ENCODE data around the gene CRTC1. TPM values are rescaled to one million over a fixed set of nuclear protein-coding genes. Genes with fewer than 3 reads are reported as not detected.
"Not testable (repeated sequence)": the region's sequence is repeated elsewhere in the genome, so short reads cannot be mapped to it uniquely, and the experiment has no call there.

The CRTC1 gene
- total and polyA plus RNA-seq, 5 donors: 9.2 to 15.1 (median 12.9) TPM

GRCh38 chr19:18733196-18733647 is 49.7 kb downstream of the CRTC1 start:
- peaks cover 5% of the 10 kb centered on the region for H3K4me1 ChIP-seq (ENCODE audit: control insufficient read depth, insufficient read depth, low read length)
- no peaks in the 10 kb centered on the region for H3K27me3 ChIP-seq (ENCODE audit: control insufficient read depth, insufficient read depth)
- ATAC-seq (peak; percentile 36 to 45), DNase-seq (peak; percentile 60 to 82 (median 81))
- no peaks in the 10 kb centered on the region for H3K9me3 ChIP-seq (ENCODE audit: control insufficient read depth, low read length)
- no peak overlapping the region for H3K4me3 ChIP-seq (ENCODE audit: low read length)
- WGBS: 23% methylated on average over 11 of the region's 11 CpGs
- intact Hi-C loops (cut with DNase I): no loop called here
- H3K27ac ChIP-seq (ENCODE audit: low read length): no peak overlapping the region

GRCh38 chr19:18733762-18734332 is 50.4 kb downstream of the CRTC1 start:
- WGBS: 81% methylated on average over 11 of the region's 11 CpGs

GRCh38 chr19:18735324-18735723 is 51.8 kb downstream of the CRTC1 start:
- Histone ChIP-seq H3K27ac (ENCODE audit: low read length) (no peak overlapping the region), H3K27me3 (ENCODE audit: control insufficient read depth, insufficient read depth) (no peaks in the 10 kb centered on the region), H3K4me1 (ENCODE audit: control insufficient read depth, insufficient read depth, low read length) (peaks cover 5% of the 10 kb centered on the region), H3K9me3 (ENCODE audit: control insufficient read depth, low read length) (no peaks in the 10 kb centered on the region), H3K4me3 (ENCODE audit: low read length) (no peak overlapping the region)
- DNase-seq: no peak
- 96% methylated on average over 14 of the region's 14 CpGs for WGBS
- intact Hi-C loops (cut with DNase I): no loop called here
- ATAC-seq: no peak

More at GRCh38 chr19:18733762-18734332, 50.4 kb downstream of the CRTC1 start:
- intact Hi-C loops (cut with DNase I); H3K27ac ChIP-seq (ENCODE audit: low read length); ATAC-seq; H3K9me3 ChIP-seq (ENCODE audit: control insufficient read depth, low read length); H3K4me3 ChIP-seq (ENCODE audit: low read length); H3K27me3 ChIP-seq (ENCODE audit: control insufficient read depth, insufficient read depth); DNase-seq; H3K4me1 ChIP-seq (ENCODE audit: control insufficient read depth, insufficient read depth, low read length): not testable (repeated sequence)

- H3K27me3 ChIP-seq (ENCODE audit: control insufficient read depth, insufficient read depth): no peaks in the 10 kb centered on the region
- H3K4me1 ChIP-seq (ENCODE audit: control insufficient read depth, insufficient read depth, low read length): peaks cover 5% of the 10 kb centered on the region
- 87% methylated on average over 9 of the region's 9 CpGs for WGBS
- no peak for ATAC-seq
- H3K4me3 ChIP-seq (ENCODE audit: low read length): no peak overlapping the region
- no peaks in the 10 kb centered on the region for H3K9me3 ChIP-seq (ENCODE audit: control insufficient read depth, low read length)
- H3K27ac ChIP-seq (ENCODE audit: low read length): no peak overlapping the region
- intact Hi-C loops (cut with DNase I): no loop called here
- no peak for DNase-seq
Observed at GRCh38 chr19:18735752-18736151, 52.3 kb downstream of the CRTC1 start.

- H3K27me3 ChIP-seq (ENCODE audit: control insufficient read depth, insufficient read depth): no peaks in the 10 kb centered on the region
- H3K4me1 ChIP-seq (ENCODE audit: control insufficient read depth, insufficient read depth, low read length): peaks cover 11% of the 10 kb centered on the region
- intact Hi-C loops (cut with DNase I): no loop called here
- H3K9me3 ChIP-seq (ENCODE audit: control insufficient read depth, low read length): no peaks in the 10 kb centered on the region
- DNase-seq (peak in 1 of 3 donors; percentile 79), ATAC-seq (no peak)
- WGBS: 82% methylated on average over 27 of the region's 27 CpGs
- H3K4me3 ChIP-seq (ENCODE audit: low read length): no peak overlapping the region
- H3K27ac ChIP-seq (ENCODE audit: low read length): no peak overlapping the region
Observed at GRCh38 chr19:18736415-18737336, 53.2 kb downstream of the CRTC1 start.

- no peak for ATAC-seq
- H3K4me3 ChIP-seq (ENCODE audit: low read length): no peak overlapping the region
- WGBS: 77% methylated on average over 10 of the region's 10 CpGs
Observed at GRCh38 chr19:18737337-18737953, 54.0 kb downstream of the CRTC1 start.

GRCh38 chr19:18737954-18738351 is 54.5 kb downstream of the CRTC1 start:
- ATAC-seq (no peak), DNase-seq (no peak)
- intact Hi-C loops (cut with DNase I): no loop called here
- WGBS: 91% methylated on average over 1 of the region's 1 CpG
- Histone ChIP-seq H3K4me3 (ENCODE audit: low read length) (no peak overlapping the region), H3K27ac (ENCODE audit: low read length) (no peak overlapping the region), H3K27me3 (ENCODE audit: control insufficient read depth, insufficient read depth) (no peaks in the 10 kb centered on the region), H3K4me1 (ENCODE audit: control insufficient read depth, insufficient read depth, low read length) (peaks cover 18% of the 10 kb centered on the region), H3K9me3 (ENCODE audit: control insufficient read depth, low read length) (no peaks in the 10 kb centered on the region)

More at GRCh38 chr19:18737337-18737953, 54.0 kb downstream of the CRTC1 start:
- no peaks in the 10 kb centered on the region for H3K9me3 ChIP-seq (ENCODE audit: control insufficient read depth, low read length)
- peaks cover 18% of the 10 kb centered on the region for H3K4me1 ChIP-seq (ENCODE audit: control insufficient read depth, insufficient read depth, low read length)
- intact Hi-C loops (cut with DNase I): no loop called here
- no peak for DNase-seq
- H3K27ac ChIP-seq (ENCODE audit: low read length): no peak overlapping the region
- no peaks in the 10 kb centered on the region for H3K27me3 ChIP-seq (ENCODE audit: control insufficient read depth, insufficient read depth)

GRCh38 chr19:18738961-18739690 is 55.6 kb downstream of the CRTC1 start:
- WGBS: 97% methylated on average over 20 of the region's 20 CpGs
- Histone ChIP-seq H3K4me3 (ENCODE audit: low read length) (no peak overlapping the region), H3K4me1 (ENCODE audit: control insufficient read depth, insufficient read depth, low read length) (peaks cover 14% of the 10 kb centered on the region), H3K27ac (ENCODE audit: low read length) (no peak overlapping the region), H3K9me3 (ENCODE audit: control insufficient read depth, low read length) (no peaks in the 10 kb centered on the region), H3K27me3 (ENCODE audit: control insufficient read depth, insufficient read depth) (no peaks in the 10 kb centered on the region)
- DNase-seq (no peak), ATAC-seq (no peak)
- intact Hi-C loops (cut with DNase I): no loop called here

- H3K27ac ChIP-seq (ENCODE audit: low read length): no peak overlapping the region
- ATAC-seq (peak; percentile 53 to 73), DNase-seq (peak; percentile 74 to 85 (median 80))
- H3K9me3 ChIP-seq (ENCODE audit: control insufficient read depth, low read length): no peaks in the 10 kb centered on the region
- H3K27me3 ChIP-seq (ENCODE audit: control insufficient read depth, insufficient read depth): no peaks in the 10 kb centered on the region
- H3K4me1 ChIP-seq (ENCODE audit: control insufficient read depth, insufficient read depth, low read length): peaks cover 14% of the 10 kb centered on the region
- WGBS: 54% methylated on average over 27 of the region's 27 CpGs
- H3K4me3 ChIP-seq (ENCODE audit: low read length): no peak overlapping the region
- intact Hi-C loops (cut with DNase I): no loop called here
Observed at GRCh38 chr19:18741124-18742121, 57.9 kb downstream of the CRTC1 start.

- DNase-seq (peak in 1 of 3 donors; percentile 70), ATAC-seq (no peak)
- Histone ChIP-seq H3K4me1 (ENCODE audit: control insufficient read depth, insufficient read depth, low read length) (peaks cover 14% of the 10 kb centered on the region), H3K4me3 (ENCODE audit: low read length) (no peak overlapping the region), H3K27ac (ENCODE audit: low read length) (no peak overlapping the region), H3K9me3 (ENCODE audit: control insufficient read depth, low read length) (no peaks in the 10 kb centered on the region), H3K27me3 (ENCODE audit: control insufficient read depth, insufficient read depth) (no peaks in the 10 kb centered on the region)
- intact Hi-C loops (cut with DNase I): no loop called here
- WGBS: 52% methylated on average over 14 of the region's 14 CpGs
Observed at GRCh38 chr19:18742324-18742723, 58.8 kb downstream of the CRTC1 start.

All from right cardiac atrium (tissue), 5 donors.